GM21576 (cell line): Measurements from ENCODE around the gene DMD.

Experiments
- ATAC-seq: cut with Tn5 transposase; IDR thresholded peaks from one replicate; pipeline ENCODE4 v1.9.1; 2021; ENCODE audit warnings: mild to moderate bottlenecking, moderate library complexity; ENCODE audit not compliant: unreplicated experiment

Gene DMD

DNA sequence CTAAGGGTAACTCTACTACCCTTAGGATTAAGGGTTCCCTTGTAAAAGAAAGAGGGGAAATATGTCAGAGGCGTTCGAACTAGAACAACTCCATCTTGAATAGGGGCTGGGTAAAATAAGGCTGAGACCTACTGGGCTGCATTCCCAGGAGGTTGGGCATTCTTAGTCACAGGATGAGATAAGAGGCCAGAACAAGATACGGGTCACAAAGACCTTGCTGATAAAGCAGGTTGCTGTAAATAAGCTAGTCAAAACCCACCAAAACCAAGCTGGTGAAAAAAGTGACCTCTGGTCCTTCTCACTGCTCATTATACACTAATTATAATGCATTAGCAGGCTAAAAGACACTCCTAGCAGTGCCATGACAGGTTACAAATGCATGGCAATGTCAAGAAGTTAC lies 922.0 kb downstream of the DMD start:
- ATAC-seq: no peak

- ATAC-seq: no peak
Observed at GRCh38 chrX:32281853-32282252, 929.5 kb downstream of the DMD start.

DNA sequence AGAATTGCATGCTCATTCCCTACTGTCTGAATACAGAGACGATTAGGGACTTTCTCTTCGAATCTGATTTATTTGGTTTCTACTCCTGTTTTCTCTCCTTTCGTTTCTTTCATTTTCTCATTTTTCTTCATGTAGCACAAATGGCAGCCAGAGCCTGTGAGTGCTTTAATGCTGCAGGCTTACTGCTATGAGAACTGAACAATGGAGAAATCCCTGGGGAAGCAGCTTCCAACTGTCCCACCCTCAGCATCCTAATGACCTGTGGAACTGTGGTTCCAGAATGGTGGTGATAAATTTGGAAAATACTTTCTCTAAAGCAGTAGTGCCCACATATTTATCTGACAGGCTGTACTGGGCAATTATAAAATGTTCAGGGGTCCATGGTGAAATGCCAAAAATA lies 930.4 kb downstream of the DMD start:
- no peak for ATAC-seq

DNA sequence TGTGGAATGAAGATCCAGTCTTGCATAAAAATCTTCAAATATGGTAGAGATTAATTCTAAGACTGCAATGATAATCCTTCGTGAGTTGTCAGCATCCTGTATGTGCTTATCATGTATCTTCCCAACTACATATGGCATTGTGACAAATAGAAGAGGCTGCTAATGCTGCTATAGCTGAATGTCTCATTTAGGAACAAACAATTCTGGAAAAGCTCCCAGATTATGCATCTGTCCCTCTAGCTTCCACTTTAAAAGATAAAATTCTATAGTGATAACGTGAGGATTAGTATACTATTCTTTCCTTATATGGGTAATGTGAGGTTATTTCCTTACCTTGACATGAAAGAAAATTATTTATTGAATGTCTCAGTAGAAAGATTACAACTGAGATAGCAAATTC lies 930.9 kb downstream of the DMD start:
- ATAC-seq: no peak

DNA sequence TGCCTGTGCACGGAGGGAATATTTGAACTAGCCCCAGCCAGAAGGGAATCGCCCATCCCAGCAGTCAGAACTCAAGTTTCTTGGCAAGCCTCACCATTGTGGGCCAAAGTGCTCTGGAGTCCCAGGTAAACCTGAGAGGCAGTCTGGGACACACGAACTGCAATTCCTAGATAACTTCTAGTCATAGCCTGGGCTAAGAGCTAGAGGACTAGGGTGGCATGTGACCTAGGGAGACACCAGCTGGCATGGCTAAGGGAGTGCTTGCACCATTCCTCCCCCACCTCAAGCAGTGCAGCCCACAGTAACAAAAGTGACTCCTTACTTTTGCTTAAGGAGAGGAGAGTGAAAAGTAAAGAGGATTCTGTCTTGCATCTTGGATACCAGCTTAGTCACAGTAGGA lies 935.2 kb downstream of the DMD start:
- ATAC-seq: no peak

- no peak for ATAC-seq
Observed at GRCh38 chrX:32269866-32270265, 941.5 kb downstream of the DMD start.

- no peak for ATAC-seq
Observed at GRCh38 chrX:32268207-32268606, 943.1 kb downstream of the DMD start.

DNA sequence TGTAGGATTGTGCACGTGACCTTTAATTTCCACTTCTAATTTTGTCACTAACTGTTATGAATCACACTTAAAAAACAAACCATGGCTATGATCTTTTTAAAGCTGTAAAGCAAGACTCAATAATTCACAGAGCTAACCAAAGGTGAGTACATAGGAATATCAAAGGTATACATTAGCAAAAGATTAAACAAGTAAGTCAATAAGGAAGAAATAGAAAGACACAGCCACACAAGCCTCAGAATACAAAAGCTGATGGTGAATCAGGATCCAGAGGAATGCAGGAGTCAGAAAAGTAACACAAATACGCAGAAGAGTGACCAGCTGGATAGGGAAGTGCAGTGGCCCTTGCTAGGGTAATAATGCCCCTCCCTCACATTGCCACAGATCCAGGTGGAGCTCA lies 943.6 kb downstream of the DMD start:
- ATAC-seq: no peak

DNA sequence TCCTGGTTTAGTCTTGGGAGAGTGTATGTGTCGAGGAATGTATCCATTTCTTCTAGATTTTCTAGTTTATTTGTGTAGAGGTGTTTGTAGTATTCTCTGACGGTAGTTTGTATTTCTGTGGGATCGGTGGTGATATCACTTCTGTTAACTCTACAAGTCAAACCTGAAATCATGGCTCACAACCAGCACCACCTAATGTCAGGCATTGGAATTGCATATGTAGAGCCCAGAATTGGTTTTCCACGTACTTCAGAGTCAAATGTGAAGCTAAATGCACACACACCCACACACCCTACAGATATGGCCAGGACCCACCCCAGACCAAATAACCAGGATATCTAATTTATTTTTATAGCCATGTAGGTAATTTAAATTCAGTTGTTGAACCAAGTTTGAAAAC lies 964.7 kb downstream of the DMD start:
- peak; percentile 79 for ATAC-seq

GRCh38 chrX:32195611-32196010 lies 1015.7 kb downstream of the DMD start:
- ATAC-seq: no peak

GRCh38 chrX:32191316-32191715 lies 1020.0 kb downstream of the DMD start:
- ATAC-seq: no peak

- no peak for ATAC-seq
Observed at GRCh38 chrX:32185160-32185559, 1026.2 kb downstream of the DMD start.

- no peak for ATAC-seq
Observed at GRCh38 chrX:32183066-32183465, 1028.3 kb downstream of the DMD start.

DNA sequence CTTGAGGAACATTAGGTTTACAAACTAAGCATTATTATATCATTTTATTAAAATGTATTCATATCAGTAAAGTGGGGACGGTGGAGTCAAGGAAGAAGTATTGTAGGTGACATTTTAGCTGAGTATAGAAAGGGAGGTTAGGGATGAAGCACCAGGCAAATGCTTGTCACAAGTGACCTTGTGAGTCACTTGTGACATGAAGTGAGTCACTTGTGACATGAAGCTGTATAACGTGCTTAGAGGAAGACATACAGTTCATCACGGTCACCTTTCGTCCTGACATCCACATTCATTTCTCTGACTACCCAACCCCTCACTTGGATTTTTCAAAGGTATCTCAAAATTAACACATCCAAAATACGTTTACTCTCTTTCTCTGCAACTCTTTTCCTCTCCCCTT lies 1034.8 kb downstream of the DMD start:
- ATAC-seq: no peak

GRCh38 chrX:32170481-32170880 lies 1040.9 kb downstream of the DMD start:
- ATAC-seq: no peak

DNA sequence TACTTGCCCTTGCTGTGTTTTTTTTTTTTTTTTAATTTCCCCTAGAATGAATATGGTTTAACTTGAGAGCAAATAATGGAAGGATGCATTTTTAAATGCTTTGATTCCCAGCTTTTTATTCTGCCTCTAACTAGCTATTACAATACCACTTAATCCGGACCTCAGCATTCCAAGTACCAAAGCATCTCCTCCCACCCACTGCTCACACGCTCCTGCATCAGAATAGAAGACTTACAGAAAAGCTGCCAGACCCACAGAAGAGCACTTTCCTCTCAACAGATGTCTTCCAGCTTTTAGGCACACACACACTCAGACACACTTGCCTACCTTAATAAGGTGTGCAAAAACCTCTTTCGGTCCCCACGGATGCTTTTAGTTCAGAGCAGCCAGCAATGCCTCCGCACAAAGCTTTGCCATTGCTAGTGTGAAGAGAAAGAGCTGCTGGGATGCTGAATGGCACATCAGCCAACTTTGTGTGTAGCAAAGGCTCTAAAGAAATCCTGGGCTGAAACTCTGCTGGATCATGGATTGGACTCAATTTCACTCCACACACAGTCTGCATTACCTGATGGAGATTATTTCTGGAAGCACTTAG lies 1056.2 kb downstream of the DMD start:
- no peak for ATAC-seq

DNA sequence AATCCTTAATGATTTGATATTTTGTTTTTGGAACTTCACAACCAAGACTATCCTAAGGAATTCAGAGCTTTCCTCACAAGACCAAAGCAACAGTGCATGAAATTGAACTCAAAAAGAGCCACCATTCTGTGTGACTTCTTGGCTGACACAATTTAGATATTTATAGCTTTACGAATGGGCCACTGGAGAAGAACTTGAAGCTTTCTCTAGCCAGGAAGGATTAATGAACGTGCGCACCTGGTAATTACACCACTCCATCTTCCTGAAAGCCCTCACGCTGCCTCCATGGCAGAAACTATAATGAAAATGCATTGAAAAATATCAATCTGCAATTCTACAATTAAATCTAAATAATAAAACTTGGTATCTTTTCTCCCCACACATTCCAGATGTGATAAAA lies 1057.8 kb downstream of the DMD start:
- no peak for ATAC-seq

DNA sequence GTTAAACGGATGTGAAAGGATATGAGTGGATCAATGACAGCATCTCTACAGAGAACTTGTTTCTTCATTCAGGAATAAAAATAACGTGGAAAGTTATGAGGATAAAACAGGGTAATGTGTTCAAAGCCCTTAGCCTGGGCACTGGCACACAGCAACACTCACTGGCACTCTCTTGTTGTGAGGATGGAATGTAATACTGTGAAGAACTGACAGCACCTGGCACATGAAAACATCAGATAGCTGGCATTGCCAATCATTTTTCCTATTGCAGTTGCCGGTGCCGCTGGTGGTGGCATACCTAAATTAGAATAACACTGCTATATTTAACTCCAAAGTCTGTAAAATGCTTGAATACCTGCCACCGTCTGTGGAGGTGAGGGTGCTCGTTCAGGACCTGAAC lies 1061.2 kb downstream of the DMD start:
- no peak for ATAC-seq

GRCh38 chrX:32141841-32142240 lies 1069.5 kb downstream of the DMD start:
- no peak for ATAC-seq

DNA sequence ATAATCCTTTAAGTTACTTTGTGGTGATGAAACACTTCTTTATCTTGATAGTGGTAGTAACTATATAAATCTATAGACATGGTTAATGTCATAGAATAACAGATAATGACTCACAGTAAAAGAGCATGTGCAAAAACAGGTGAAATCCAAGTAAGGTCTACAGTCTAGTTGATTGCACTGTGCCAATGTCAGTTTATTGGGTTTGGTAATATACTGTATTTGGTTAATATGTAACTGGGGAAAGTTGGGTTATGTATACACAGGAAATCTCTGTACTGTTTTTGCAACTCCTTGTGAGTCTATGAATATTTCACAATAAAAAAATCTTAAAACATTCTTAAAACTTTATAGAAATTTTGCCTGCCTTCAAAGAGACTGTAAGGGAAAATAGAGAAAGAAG lies 1071.9 kb downstream of the DMD start:
- no peak for ATAC-seq

DNA sequence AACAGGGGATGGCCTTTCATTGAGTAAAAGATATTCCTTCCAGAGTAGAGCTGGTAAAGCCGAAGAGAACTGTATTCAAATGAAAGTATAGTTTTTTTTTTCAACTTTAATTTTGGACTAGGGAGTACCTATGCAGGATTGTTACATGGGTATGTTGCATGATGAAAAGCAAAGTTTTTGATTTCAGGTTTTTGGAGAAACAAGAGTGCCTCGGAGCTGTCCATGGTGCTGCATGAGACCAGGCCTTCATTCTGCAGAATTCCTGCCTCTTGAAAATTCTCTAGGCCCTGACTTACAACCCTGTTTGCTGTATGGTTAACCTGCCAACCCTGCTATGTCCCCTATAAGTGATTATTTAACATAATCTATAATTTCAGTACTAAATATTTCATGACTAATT lies 1073.8 kb downstream of the DMD start:
- no peak for ATAC-seq

DNA sequence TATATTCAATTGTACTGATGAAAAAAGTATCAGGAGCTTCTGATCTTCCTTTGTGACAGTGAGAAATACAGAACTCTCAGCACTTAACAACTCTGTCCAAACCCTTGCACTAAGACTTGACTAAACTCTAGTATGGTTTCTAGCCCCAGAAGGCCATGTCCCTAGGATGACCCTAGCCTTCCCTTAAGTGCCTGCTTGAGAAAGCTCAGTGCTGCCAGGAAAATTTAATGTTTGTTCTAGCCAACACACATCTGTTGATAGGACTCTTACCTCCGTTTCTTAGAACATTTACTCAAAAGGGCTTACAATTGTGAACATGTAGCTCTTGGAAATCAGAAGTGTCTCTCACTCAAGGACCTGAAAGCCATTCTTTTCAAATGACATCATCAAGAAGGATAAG lies 1084.4 kb downstream of the DMD start:
- ATAC-seq: no peak

- ATAC-seq: no peak
Observed at GRCh38 chrX:32118832-32119231, 1092.5 kb downstream of the DMD start.

- no peak for ATAC-seq
Observed at GRCh38 chrX:32116047-32116446, 1095.3 kb downstream of the DMD start.
